NB4 (cell line): ENCODE measurements around the gene TFAP2C.

Experiments used
- DNase-seq: peaks from one replicate; pipeline ENCODE4 v3.0.0; 2010; ENCODE audit warnings: low read depth
- H3K4me3 ChIP-seq: one replicate; pipeline ENCODE4 v1.5.1; 2011; ENCODE audit warnings: mild to moderate bottlenecking, low read depth, low read length, moderate library complexity
- MYC ChIP-seq: IDR thresholded peaks from 2 replicates; pipeline ENCODE4 v1.6.1; 2011; ENCODE audit warnings: low read depth, low read length
- POLR2A ChIP-seq: IDR thresholded peaks from 2 replicates; pipeline ENCODE4 v1.6.1; 2011; ENCODE audit warnings: mild to moderate bottlenecking; ENCODE audit not compliant: insufficient read length; ENCODE audit errors: extremely low read depth
- TF ChIP-seq, protein P1 (sequence below): IDR thresholded peaks from 2 replicates; pipeline ENCODE4 v1.6.1; 2011; ENCODE audit warnings: low read depth, low read length
- TF ChIP-seq, protein P2 (sequence below): IDR thresholded peaks from one replicate; pipeline ENCODE4 v1.5.1; 2012; ENCODE audit warnings: low read depth, low read length

The TFAP2C gene

DNA sequence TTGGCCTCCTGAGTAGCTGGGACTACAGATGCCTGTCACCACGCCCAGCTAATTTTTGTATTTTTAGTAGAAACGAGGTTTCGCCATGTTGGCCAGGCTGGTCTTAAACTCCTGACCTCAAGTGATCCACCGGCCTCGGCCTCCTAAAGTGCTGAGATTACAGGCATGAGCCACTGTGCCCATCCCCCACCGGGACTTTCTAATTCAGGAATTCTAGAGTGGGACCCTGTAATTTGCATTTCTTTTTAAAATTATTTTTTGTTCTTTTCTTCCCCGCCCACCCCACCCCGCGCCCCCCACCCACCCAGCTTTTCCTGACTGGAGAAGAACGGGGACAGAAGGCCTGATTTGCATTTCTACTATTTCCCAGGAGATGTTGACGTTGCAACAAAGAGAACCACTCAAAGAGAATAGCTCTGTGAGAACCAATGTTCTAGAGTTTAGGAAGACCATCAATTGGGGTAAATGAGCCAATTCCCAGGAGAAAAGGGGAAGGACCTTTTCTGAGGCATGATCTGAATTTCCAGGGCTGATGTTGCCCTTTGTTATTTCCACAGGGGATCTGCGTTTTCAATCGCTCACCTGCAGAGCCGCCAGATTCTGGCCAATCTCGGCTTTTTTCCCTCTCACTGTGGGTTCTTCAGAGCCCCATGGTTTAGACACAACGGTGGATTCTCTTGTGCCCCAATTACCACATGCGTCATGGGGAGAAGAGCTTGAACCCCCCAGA is 33.2 kb upstream of the TFAP2C start:
- no peak for DNase-seq
- H3K4me3 ChIP-seq: no peak overlapping the region
- no peak for TF ChIP-seq POLR2A
- TF ChIP-seq, protein P1, sequence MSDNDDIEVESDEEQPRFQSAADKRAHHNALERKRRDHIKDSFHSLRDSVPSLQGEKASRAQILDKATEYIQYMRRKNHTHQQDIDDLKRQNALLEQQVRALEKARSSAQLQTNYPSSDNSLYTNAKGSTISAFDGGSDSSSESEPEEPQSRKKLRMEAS: no peak
- TF ChIP-seq, protein P2, sequence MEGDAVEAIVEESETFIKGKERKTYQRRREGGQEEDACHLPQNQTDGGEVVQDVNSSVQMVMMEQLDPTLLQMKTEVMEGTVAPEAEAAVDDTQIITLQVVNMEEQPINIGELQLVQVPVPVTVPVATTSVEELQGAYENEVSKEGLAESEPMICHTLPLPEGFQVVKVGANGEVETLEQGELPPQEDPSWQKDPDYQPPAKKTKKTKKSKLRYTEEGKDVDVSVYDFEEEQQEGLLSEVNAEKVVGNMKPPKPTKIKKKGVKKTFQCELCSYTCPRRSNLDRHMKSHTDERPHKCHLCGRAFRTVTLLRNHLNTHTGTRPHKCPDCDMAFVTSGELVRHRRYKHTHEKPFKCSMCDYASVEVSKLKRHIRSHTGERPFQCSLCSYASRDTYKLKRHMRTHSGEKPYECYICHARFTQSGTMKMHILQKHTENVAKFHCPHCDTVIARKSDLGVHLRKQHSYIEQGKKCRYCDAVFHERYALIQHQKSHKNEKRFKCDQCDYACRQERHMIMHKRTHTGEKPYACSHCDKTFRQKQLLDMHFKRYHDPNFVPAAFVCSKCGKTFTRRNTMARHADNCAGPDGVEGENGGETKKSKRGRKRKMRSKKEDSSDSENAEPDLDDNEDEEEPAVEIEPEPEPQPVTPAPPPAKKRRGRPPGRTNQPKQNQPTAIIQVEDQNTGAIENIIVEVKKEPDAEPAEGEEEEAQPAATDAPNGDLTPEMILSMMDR: no peak
- no peak for TF ChIP-seq MYC

DNA sequence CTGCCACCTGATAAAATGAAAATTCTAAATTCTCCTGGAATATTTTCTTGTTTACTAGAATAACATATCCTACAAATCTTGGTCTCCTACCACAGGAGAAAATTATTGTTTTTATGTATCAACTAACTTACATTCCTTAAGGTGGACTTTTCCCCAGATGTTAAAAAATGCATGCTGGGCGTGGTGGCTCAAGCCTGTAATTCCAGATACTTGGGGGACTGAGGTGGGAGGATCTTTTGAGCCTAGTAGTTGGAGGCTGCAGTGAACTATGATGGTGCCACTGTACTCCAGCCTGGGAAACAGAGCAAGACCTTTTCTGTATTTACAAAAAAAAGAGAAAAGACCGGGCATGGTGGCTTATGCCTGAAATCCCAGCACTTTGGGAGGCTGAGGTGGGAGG is 27.9 kb upstream of the TFAP2C start:
- TF ChIP-seq POLR2A (no peak), MYC (no peak)
- TF ChIP-seq, protein P1: no peak
- TF ChIP-seq, protein P2: no peak
- DNase-seq: no peak
- H3K4me3 ChIP-seq: no peak overlapping the region

DNA sequence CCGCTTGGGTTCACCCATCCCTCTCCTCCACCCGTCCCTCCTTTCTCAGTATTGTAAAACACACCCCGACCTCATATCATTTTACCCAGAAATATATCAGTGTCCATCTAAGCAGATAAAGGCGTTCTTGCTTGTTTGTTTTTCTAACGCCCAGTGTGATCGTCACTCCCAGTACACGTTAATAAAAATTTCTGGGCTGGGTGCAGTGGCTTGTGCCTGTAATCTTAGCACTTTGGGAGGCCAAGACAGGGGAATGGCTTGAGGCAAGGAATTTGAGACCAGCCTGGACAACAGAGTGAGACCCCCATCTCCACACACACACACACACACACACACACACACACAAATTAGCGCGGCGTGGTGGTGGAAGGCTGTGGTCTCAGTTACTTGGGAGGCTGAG is 24.4 kb upstream of the TFAP2C start:
- no peak overlapping the region for H3K4me3 ChIP-seq
- TF ChIP-seq, protein P1: no peak
- TF ChIP-seq MYC (no peak), POLR2A (no peak)
- TF ChIP-seq, protein P2: no peak

DNA sequence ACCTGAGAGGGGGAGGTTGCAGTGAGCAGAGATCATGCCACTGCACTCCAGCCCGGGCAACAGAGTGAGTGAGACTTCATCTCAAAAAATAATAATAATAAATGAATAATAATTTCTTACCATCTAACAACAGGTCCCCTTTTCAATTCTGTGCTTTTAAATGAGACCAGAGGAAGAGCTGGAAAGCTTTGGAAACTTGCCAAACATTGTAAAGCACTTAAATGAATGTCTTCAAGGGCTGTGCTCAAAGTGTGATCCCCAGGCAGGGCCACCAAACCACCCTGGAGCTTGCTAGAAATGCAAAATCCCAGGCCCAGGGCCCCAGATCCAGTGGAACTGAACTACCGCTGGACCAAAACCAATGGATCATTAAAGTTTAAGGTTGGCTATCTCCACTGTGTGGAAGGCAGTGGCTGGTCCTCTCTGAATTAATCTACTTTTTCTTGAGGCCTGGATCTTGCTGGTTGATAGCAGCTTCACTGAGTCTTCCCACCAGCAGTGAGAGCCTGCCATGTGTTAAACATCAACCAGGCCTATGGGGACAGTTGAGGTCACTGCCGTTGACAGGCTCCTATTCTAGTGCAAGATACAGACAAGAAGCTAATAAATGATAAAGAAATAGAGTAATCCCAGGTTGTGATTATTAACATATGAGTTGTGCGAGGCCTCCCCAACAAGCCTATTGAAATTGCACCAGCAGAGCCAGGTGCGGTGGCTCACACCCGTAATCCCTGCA is 23.7 kb upstream of the TFAP2C start:
- no peak for DNase-seq
- H3K4me3 ChIP-seq: no peak overlapping the region
- TF ChIP-seq, protein P2: no peak

More for the DNA sequence above, 24.4 kb upstream of the TFAP2C start:
- DNase-seq: no peak

DNA sequence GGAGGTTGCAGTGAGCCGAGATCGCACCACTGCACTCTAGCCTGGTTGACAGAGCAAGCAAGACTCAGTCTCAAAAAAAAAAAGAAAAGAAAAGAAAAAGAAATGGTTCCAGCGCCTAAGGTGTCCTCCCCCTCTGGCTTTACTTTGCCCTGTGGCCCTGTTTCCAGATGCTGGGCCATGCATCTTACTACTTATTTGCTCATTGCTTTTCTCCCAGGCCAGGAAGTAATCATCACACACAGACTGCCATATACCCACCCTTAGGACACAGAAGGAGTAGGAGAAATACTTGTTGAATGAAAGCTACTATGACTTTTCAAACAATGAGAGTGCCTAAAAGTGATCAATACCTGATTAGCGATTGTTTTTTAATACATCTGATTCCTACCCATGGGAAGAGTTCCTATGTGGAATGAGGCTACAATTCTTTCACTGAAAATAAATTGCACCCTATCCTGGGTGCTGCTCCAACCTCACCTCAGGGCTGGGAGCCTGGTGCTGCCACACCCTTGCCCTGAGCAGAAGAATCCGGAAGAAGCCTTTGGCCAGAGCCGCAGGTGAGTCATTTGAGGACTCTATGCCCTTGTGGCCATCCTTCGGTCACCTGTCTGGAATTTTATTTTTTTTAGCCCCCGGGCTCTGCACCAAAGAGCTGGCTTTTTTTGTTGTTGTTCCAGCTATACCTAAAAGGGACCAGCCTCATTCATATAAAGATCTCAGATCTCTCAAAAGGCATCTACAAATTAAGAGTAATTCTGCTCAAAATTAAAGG is 22.7 kb upstream of the TFAP2C start:
- DNase-seq: no peak
- H3K4me3 ChIP-seq: no peak overlapping the region
- TF ChIP-seq MYC: no peak
- TF ChIP-seq, protein P2: no peak
- TF ChIP-seq, protein P1: no peak
- no peak for TF ChIP-seq POLR2A
